Keratinocyte (primary cell): ENCODE data around the gene ABCB9. TPM values are rescaled to one million over a fixed set of nuclear protein-coding genes. Genes with fewer than 3 reads are reported as not detected.

Experiments used
- DNase-seq: peaks from one replicate; pipeline ENCODE4 v3.0.0-alpha.2; 2011; ENCODE audit warnings: low read depth, missing footprints, low spot score
- FAIRE-seq: peaks from 2 replicates; lab custom pipeline; 2011; peaks lifted over from hg19 to GRCh38; lab: Jason Lieb, UNC
- H2AFZ ChIP-seq: 2 replicates; pipeline ENCODE4 v1.6.0; 2012; ENCODE audit warnings: low read length, control low read depth, inconsistent platforms; ENCODE audit not compliant: control insufficient read depth
- H3K27ac ChIP-seq: 2 replicates; pipeline ENCODE4 v1.5.1; 2011; ENCODE audit warnings: low read length; ENCODE audit not compliant: control insufficient read depth, insufficient read depth
- H3K27me3 ChIP-seq: 3 replicates; pipeline ENCODE4 v1.6.0; 2011; ENCODE audit warnings: low read length; ENCODE audit not compliant: control insufficient read depth, insufficient read depth; ENCODE audit errors: extremely low read depth
- H3K36me3 ChIP-seq, 2 experiments: 2 replicates in 1 of 2; 3 replicates in 1 of 2; pipeline ENCODE4 v1.5.1; 2011; ENCODE audit warnings: low read length in 2 of 2, mild to moderate bottlenecking in 1 of 2; ENCODE audit not compliant: control insufficient read depth in 2 of 2, insufficient read depth in 2 of 2; ENCODE audit errors: extremely low read depth in 1 of 2
- H3K4me1 ChIP-seq: 3 replicates; pipeline ENCODE4 v1.5.1; 2011; ENCODE audit warnings: low read length; ENCODE audit not compliant: control insufficient read depth, insufficient read depth; ENCODE audit errors: extremely low read depth
- H3K4me2 ChIP-seq: 3 replicates; pipeline ENCODE4 v1.6.0; 2011; ENCODE audit warnings: low read depth, low read length; ENCODE audit not compliant: control insufficient read depth, insufficient read depth; ENCODE audit errors: extremely low read depth
- H3K4me3 ChIP-seq, 3 experiments: fragments of 200-600 bp in 1 of 3; sonication (generic) in 1 of 3; 2 replicates in 2 of 3; 3 replicates in 1 of 3; pipeline ENCODE4 v1.5.1; 2011 to 2016; ENCODE audit warnings: low read length in 3 of 3, mild to moderate bottlenecking in 3 of 3, control low read depth in 2 of 3, inconsistent platforms in 1 of 3, low read depth in 1 of 3, mixed read lengths in 1 of 3, mixed run types in 1 of 3, moderate library complexity in 1 of 3; ENCODE audit not compliant: control insufficient read depth in 2 of 3, insufficient read depth in 2 of 3; ENCODE audit errors: extremely low read depth in 1 of 3
- H3K79me2 ChIP-seq: 2 replicates; pipeline ENCODE4 v1.6.0; 2012; ENCODE audit warnings: low read length; ENCODE audit not compliant: control insufficient read depth, insufficient read depth
- H3K9ac ChIP-seq: 3 replicates; pipeline ENCODE4 v1.6.0; 2011; ENCODE audit warnings: low read length; ENCODE audit not compliant: control insufficient read depth, insufficient read depth; ENCODE audit errors: extremely low read depth
- H3K9me1 ChIP-seq: 3 replicates; pipeline ENCODE4 v1.6.0; 2011; ENCODE audit warnings: low read length; ENCODE audit not compliant: control insufficient read depth, insufficient read depth; ENCODE audit errors: extremely low read depth
- H3K9me3 ChIP-seq: 2 replicates; pipeline ENCODE4 v1.5.1; 2012; ENCODE audit warnings: low read depth, low read length; ENCODE audit not compliant: control insufficient read depth
- H4K20me1 ChIP-seq: 3 replicates; pipeline ENCODE4 v1.6.0; 2011; ENCODE audit warnings: low read length; ENCODE audit not compliant: control insufficient read depth, insufficient read depth; ENCODE audit errors: extremely low read depth
- EZH2 ChIP-seq: IDR thresholded peaks from one replicate; pipeline ENCODE4 v1.6.1; 2012; ENCODE audit warnings: inconsistent platforms, mild to moderate bottlenecking, low read length, moderate library complexity
- dilution Hi-C: fragments of 300-500 bp; cut with MboI; formaldehyde crosslinking; loops from one replicate; pipeline ENCODE4 v1.7.0; 2020; ENCODE audit warnings: low sequenced_read_pairs; ENCODE audit not compliant: extremely low pct_ligation_motif_present
- polyA plus RNA-seq, 5 experiments: library from polyadenylated mRNA; depleted of rRNA in 3 of 5; stranded (reverse) in 3 of 5; stranded (forward) in 1 of 5; unstranded in 1 of 5; fragments of >200 nt; gene quantifications; 1 replicate in 1 of 5; 2 replicates in 3 of 5; 3 replicates in 1 of 5; pipeline versions ENCODE4 v1.2.1 to v1.2.3, GENCODE V29; 2011 to 2012; ENCODE audit warnings: missing spikeins in 2 of 5, low read depth in 1 of 5, low replicate concordance in 1 of 5
- TF ChIP-seq, protein P1 (sequence below), 3 experiments: IDR thresholded peaks in 1 of 3; conservative IDR thresholded peaks in 1 of 3; optimal IDR thresholded peaks in 1 of 3; 2 replicates in 2 of 3; 3 replicates in 1 of 3; pipeline versions ENCODE3 to v1.5.1; 2011; ENCODE audit warnings: low read length in 3 of 3, mild to moderate bottlenecking in 3 of 3, moderate library complexity in 2 of 3, control low read depth in 1 of 3, inconsistent platforms in 1 of 3; ENCODE audit not compliant: insufficient read depth in 2 of 3; ENCODE audit errors: extremely low read depth in 1 of 3

ABCB9 gene
- polyA plus RNA-seq, 1 donor (not counting 4 experiments of a cell fraction or from before 2014, with no cell fraction given): 4.0 TPM

DNA sequence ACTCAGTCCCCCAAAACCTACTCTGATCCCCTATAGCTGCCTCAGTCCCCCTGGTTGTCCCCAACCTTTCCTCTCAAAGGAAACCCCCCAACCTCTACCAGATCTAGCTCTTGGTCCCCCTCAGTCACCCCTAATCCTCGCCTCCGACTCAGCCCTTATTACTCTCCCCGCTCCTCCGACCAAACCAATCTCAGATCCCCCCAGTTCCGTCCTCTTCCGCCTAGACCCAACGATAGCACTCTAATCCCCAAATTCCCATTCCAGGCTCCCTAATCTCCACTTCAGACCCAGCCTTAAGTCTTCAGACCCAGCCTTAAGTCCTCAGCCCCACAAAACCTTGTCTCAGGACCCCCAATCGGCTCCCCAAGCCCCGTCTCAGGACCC, 71.0 kb downstream of the ABCB9 start:
- peaks cover 54% of the 10 kb centered on the region for H3K79me2 ChIP-seq
- H4K20me1 ChIP-seq: no peaks in the 10 kb centered on the region
- peak overlapping the region; percentile 99 for H3K9ac ChIP-seq
- peak overlapping the region; percentile 98 for H3K4me2 ChIP-seq
- no peak for DNase-seq
- no peak for TF ChIP-seq EZH2
- H3K27me3 ChIP-seq: no peaks in the 10 kb centered on the region
- peaks cover 0 to 13% of the 10 kb centered on the region in 2 experiments for H3K36me3 ChIP-seq
- no peaks in the 10 kb centered on the region for H3K9me3 ChIP-seq
- H3K4me1 ChIP-seq: peaks cover 64% of the 10 kb centered on the region
- FAIRE-seq: no peak
- H2AFZ ChIP-seq: no peak overlapping the region
- H3K27ac ChIP-seq: peak overlapping the region; percentile 99
- H3K9me1 ChIP-seq: no peaks in the 10 kb centered on the region
- H3K4me3 ChIP-seq: peak overlapping the region; percentile 81 to 91 (median 84)
- dilution Hi-C loops: no loop called here

DNA sequence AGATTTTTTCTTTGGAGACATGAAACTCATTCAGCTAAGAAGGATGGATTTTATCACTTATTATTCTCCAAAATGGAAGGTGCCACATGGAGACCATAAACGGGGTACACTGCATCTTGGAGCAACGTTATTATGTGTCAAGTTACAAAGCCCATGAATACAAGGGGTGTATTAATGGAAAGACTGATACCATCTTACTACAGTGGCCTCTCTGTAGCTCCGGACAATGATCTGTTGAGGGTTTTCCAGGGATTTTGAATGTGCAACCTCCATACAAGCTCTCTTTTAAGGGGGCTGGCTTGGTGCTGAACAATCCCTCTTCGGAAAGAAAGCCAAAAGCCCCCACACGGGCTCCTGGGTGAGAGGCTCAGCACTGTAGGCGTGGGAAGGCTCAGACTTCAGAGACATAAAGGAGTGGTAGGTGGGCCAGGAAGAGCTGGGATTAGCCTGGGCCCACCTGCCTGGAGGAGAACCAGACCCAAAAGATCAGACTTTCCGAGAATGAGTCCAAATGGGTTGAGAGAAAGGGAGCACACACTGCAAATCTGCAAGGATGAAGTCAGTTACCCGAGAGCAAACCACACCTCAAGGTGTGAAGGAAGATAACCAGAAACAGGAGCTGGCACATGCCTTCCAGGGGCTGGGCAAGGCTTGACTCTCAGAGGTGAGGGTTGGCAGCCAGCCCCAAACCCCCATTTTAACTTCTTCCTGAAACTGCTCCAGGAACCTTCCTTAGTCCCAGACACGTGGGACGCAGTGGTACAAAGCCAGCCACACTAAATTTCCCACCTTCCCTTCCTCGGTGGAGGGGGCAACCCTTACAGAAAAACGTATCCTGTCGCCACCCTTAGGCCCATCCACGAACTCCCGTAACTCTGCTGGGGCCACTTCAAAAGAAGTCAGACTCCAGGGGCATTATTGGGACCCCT, 71.8 kb downstream of the ABCB9 start:
- Histone ChIP-seq H4K20me1 (no peaks in the 10 kb centered on the region), H3K36me3 (peaks cover 0 to 13% of the 10 kb centered on the region in 2 experiments), H3K4me1 (peaks cover 72% of the 10 kb centered on the region), H3K79me2 (peaks cover 63% of the 10 kb centered on the region), H3K27me3 (no peaks in the 10 kb centered on the region), H2AFZ (no peak overlapping the region), H3K4me2 (peak overlapping the region; percentile 98), H3K9me3 (no peaks in the 10 kb centered on the region), H3K27ac (peak overlapping the region; percentile 99), H3K4me3 (peak overlapping the region; percentile 81 to 91 (median 84)), H3K9me1 (no peaks in the 10 kb centered on the region), H3K9ac (peak overlapping the region; percentile 99)
- dilution Hi-C loops: no loop called here
- FAIRE-seq: peak; percentile 86
- no peak for DNase-seq
- TF ChIP-seq EZH2: no peak
- TF ChIP-seq, protein P1, sequence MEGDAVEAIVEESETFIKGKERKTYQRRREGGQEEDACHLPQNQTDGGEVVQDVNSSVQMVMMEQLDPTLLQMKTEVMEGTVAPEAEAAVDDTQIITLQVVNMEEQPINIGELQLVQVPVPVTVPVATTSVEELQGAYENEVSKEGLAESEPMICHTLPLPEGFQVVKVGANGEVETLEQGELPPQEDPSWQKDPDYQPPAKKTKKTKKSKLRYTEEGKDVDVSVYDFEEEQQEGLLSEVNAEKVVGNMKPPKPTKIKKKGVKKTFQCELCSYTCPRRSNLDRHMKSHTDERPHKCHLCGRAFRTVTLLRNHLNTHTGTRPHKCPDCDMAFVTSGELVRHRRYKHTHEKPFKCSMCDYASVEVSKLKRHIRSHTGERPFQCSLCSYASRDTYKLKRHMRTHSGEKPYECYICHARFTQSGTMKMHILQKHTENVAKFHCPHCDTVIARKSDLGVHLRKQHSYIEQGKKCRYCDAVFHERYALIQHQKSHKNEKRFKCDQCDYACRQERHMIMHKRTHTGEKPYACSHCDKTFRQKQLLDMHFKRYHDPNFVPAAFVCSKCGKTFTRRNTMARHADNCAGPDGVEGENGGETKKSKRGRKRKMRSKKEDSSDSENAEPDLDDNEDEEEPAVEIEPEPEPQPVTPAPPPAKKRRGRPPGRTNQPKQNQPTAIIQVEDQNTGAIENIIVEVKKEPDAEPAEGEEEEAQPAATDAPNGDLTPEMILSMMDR (optimal IDR thresholded peaks at IDR 0.05 in 1 of 3, IDR thresholded peaks at IDR 0.05 in 1 of 3, conservative IDR thresholded peaks at IDR 0.05 in 1 of 3; ENCODE audit: extremely low read depth in 1 of 3, insufficient read depth in 2 of 3, low read length in 3 of 3): peak in 2 of 3 experiments; percentile 15 to 34
